GM12878 (cell line): ENCODE results near the gene SP4. TPM values are rescaled to one million over a fixed set of nuclear protein-coding genes. Genes with fewer than 3 reads are reported as not detected.

Experiments
- ATAC-seq: fragments of 200-7000 bp; cut with Tn5 transposase; 3 replicates; pipeline ENCODE4 v1.9.1; 2020; ENCODE audit warnings: mild to moderate bottlenecking, moderate library complexity
- BruUV-seq: library from RNA; stranded (reverse); fragments of 400-500 nt; replicated peaks from 2 replicates; lab custom pipeline; 2021; lab: Mats Ljungman, UMichigan
- CTCF ChIA-PET: fragments of 300-600 bp; sonication (Branson Sonifier 250); formaldehyde crosslinking; extraction: SDS; loops from one replicate; lab custom pipeline; 2021; ENCODE audit warnings: inconsistent platforms; lab: Yijun Ruan, JAX
- POLR2A ChIA-PET: fragments of 350-600 bp; formaldehyde crosslinking; extraction: SDS; loops from one replicate; lab custom pipeline; 2021; ENCODE audit warnings: inconsistent platforms; lab: Charles Lee
- RAD21 ChIA-PET: fragments of 300-600 bp; sonication (Branson Sonifier 250); formaldehyde crosslinking; loops from one replicate; lab custom pipeline; 2023; ENCODE audit warnings: antibody characterized with exemption; ENCODE audit not compliant: unreplicated experiment; lab: Charles Lee
- SMC1A ChIA-PET: fragments of 300-600 bp; sonication (Branson Sonifier 250); formaldehyde crosslinking; loops from one replicate; lab custom pipeline; 2023; ENCODE audit not compliant: unreplicated experiment, uncharacterized antibody; lab: Charles Lee
- DNase-seq: peaks from one replicate; pipeline ENCODE4 v3.0.0-alpha.2; 2011; ENCODE audit warnings: low read depth, low spot score
- FAIRE-seq: peaks from 3 replicates; lab custom pipeline; 2011; peaks lifted over from hg19 to GRCh38; lab: Jason Lieb, UNC
- H2AFZ ChIP-seq: 2 replicates; pipeline ENCODE4 v1.6.0; 2011; ENCODE audit warnings: low read depth, low read length, control low read depth; ENCODE audit not compliant: control insufficient read depth
- H3K27ac ChIP-seq: 2 replicates; pipeline ENCODE4 v1.5.1; 2011; ENCODE audit warnings: control low read depth; ENCODE audit not compliant: control insufficient read depth, insufficient read depth
- H3K27me3 ChIP-seq, 2 experiments: replicated peaks in 1 of 2; 2 replicates each; pipeline versions ENCODE4 v1.6.0 to v1.6.1; 2011; ENCODE audit warnings: low read length in 1 of 2; ENCODE audit not compliant: control insufficient read depth in 2 of 2, insufficient read depth in 2 of 2
- H3K36me3 ChIP-seq, 2 experiments: 2 replicates each; pipeline ENCODE4 v1.5.1; 2011; ENCODE audit warnings: low read length in 1 of 2; ENCODE audit not compliant: control insufficient read depth in 2 of 2, insufficient read depth in 2 of 2
- H3K4me1 ChIP-seq: 2 replicates; pipeline ENCODE4 v1.6.1; 2011; ENCODE audit warnings: mild to moderate bottlenecking, low read length, moderate library complexity, mixed read lengths; ENCODE audit not compliant: control insufficient read depth, insufficient read depth
- H3K4me2 ChIP-seq: 2 replicates; pipeline ENCODE4 v1.6.0; 2011; ENCODE audit warnings: control low read depth; ENCODE audit not compliant: control insufficient read depth, insufficient read depth
- H3K4me3 ChIP-seq: fragments of 200-600 bp; sonication (generic); 2 replicates; pipeline ENCODE4 v1.5.1; 2016
- H3K79me2 ChIP-seq: 2 replicates; pipeline ENCODE4 v1.6.0; 2011; ENCODE audit warnings: low read length; ENCODE audit not compliant: control insufficient read depth, insufficient read depth
- H3K9ac ChIP-seq: 2 replicates; pipeline ENCODE4 v1.8.0; 2011; ENCODE audit warnings: low read length, control low read depth, mixed read lengths; ENCODE audit not compliant: control insufficient read depth, insufficient read depth
- H3K9me3 ChIP-seq: replicated peaks from 3 replicates; pipeline ENCODE4 v1.5.1; 2011; ENCODE audit warnings: mild to moderate bottlenecking, low read length; ENCODE audit not compliant: control insufficient read depth, insufficient read depth
- H4K20me1 ChIP-seq: 2 replicates; pipeline ENCODE4 v1.6.0; 2011; ENCODE audit not compliant: control insufficient read depth, insufficient read depth
- ATF2 ChIP-seq: IDR thresholded peaks from 2 replicates; pipeline ENCODE4 v1.6.1; 2012; ENCODE audit warnings: low read length, inconsistent platforms
- GABPA ChIP-seq: IDR thresholded peaks from 2 replicates; pipeline ENCODE4 v1.6.1; 2014; ENCODE audit warnings: antibody characterized with exemption, low read depth, mild to moderate bottlenecking, inconsistent platforms
- SPI1 ChIP-seq: IDR thresholded peaks from 2 replicates; pipeline ENCODE4 v1.6.1; 2011; ENCODE audit warnings: low read depth, mild to moderate bottlenecking, low read length, moderate library complexity, borderline replicate concordance; ENCODE audit not compliant: insufficient read depth
- YY1 ChIP-seq: IDR thresholded peaks from 2 replicates; pipeline ENCODE4 v1.6.1; 2011; ENCODE audit warnings: low read depth, mild to moderate bottlenecking, low read length
- ZBTB33 ChIP-seq: fragments of 450-650 bp; IDR thresholded peaks from 2 replicates; pipeline ENCODE4 v1.6.1; 2017; ENCODE audit warnings: mild to moderate bottlenecking
- WGBS: methylation state at CpG from one replicate; pipeline ENCODE4 v1.1.6; 2016; ENCODE audit warnings: low lambda C conversion rate; ENCODE audit not compliant: insufficient replicate concordance, insufficient coverage; ENCODE audit errors: missing lambda C conversion rate; 5-methylcytosine and 5-hydroxymethylcytosine counted together
- in situ Hi-C: fragments of 300-500 bp; cut with MboI; formaldehyde crosslinking; loops from 9 replicates; pipeline ENCODE4 v1.14.3; 2018; ENCODE audit warnings: mixed read lengths
- intact Hi-C: fragments of 100-400 bp; cut with micrococcal nuclease; formaldehyde crosslinking; loops from one replicate; pipeline ENCODE4 v1.14.2; 2022; ENCODE audit not compliant: unreplicated experiment
- polyA plus RNA-seq, 11 experiments: library from polyadenylated mRNA; depleted of rRNA in 4 of 11; unstranded in 6 of 11; stranded (reverse) in 5 of 11; fragments of >200 nt; fragmentation: Nextera tagmentation in 4 of 11; fragmentation: Illumina TruSeq in 1 of 11; extraction: Ambion mirVana in 4 of 11; extraction: Trizol in 1 of 11; gene quantifications; 1 replicate in 1 of 11; 2 replicates in 10 of 11; pipeline versions ENCODE4 v1.2.1 to v1.2.3, GENCODE V29; 2011 to 2016; ENCODE audit warnings: inconsistent platforms in 2 of 11, missing spikeins in 2 of 11, low read depth in 1 of 11
- total RNA-seq, 4 experiments: library from RNA; depleted of rRNA in 3 of 4; stranded (reverse); fragments of >200 nt in 3 of 4; fragmentation: Illumina TruSeq in 1 of 4; extraction: Trizol in 1 of 4; gene quantifications; 2 replicates each; pipeline versions ENCODE4 v1.2.1 to v1.2.3, GENCODE V29; 2013 to 2021

The SP4 gene
- total and polyA plus RNA-seq, 10 of the 15 experiments (the other 5 are each of a cell fraction or from before 2014, with no cell fraction given), result 6.2 to 32.4 (median 16.1) TPM

DNA sequence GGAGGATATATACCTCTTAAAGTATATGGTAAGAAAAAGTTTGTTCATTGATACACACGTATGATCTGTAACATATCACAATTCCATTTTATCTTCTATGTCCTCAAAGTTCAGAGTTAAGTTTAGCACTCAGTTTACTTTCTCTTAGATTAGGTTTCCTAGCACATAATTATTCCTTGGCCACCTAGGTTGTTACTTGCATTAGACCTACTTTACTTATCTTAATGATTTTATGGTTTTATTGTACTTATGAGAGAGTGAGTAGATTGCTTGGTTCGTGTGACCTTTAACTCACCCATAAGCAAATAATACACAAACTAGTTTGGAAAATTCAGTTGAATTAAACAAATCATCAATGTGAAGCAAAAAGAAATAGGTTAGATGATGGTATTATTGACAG is 33.9 kb upstream of the SP4 start:
- intact Hi-C loops (no loop called here), in situ Hi-C loops (no loop called here)
- TF ChIP-seq YY1, result no peak
- H3K4me3 ChIP-seq, result no peak overlapping the region
- no TSS peak for BruUV-seq
- ChIA-PET POLR2A (no interaction called here), SMC1A (interaction anchor here (1.1 to 1.6 kb wide), 6 partner anchors 9 to 137 kb away, joined by 3 to 7 read pairs (median 4); no protein-coding TSS in a partner anchor), RAD21 (interaction anchor here (1.2 kb wide), 1 partner anchor 38 kb away, joined by 3 read pairs; no protein-coding TSS in a partner anchor), CTCF (no interaction called here)
- H3K4me2 ChIP-seq, result no peak overlapping the region
- H4K20me1 ChIP-seq, result no peaks in the 10 kb centered on the region
- WGBS, result 46% methylated on average over 2 of the region's 2 CpGs
- H3K4me1 ChIP-seq, result no peaks in the 10 kb centered on the region
- DNase-seq, result no peak
- no peak overlapping the region for H3K9ac ChIP-seq
- no peaks in the 10 kb centered on the region for H3K27me3 ChIP-seq
- H3K27ac ChIP-seq, result no peak overlapping the region
- no peak overlapping the region for H2AFZ ChIP-seq
- FAIRE-seq, result no peak
- ATAC-seq, result no peak
- H3K9me3 ChIP-seq, result no peaks in the 10 kb centered on the region
- H3K79me2 ChIP-seq, result no peaks in the 10 kb centered on the region
- H3K36me3 ChIP-seq, result no peaks in the 10 kb centered on the region

DNA sequence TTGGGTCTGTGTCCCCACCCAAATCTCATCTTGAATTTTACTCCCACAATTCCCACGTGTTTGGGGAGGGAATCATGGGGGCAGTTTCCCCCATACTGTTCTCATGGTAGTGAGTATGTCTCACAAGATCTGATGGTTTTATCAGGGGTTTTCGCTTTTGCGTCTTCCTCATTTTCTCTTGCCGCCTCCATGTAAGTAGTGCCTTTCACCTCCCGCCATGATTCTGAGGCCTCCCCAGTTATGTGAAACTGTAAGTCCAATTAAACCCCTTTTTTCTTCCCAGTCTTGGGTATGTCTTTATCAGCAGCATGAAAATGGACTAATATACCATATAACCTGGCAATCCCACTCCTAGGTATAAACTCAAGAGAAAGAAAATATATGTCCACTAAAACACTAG is 25.9 kb upstream of the SP4 start:
- H3K27ac ChIP-seq, result no peak overlapping the region
- H3K4me3 ChIP-seq, result no peak overlapping the region
- no peaks in the 10 kb centered on the region for H3K27me3 ChIP-seq
- ATAC-seq (no peak), FAIRE-seq (no peak), DNase-seq (no peak)
- H3K4me2 ChIP-seq, result no peak overlapping the region
- H3K9ac ChIP-seq, result no peak overlapping the region
- H3K79me2 ChIP-seq, result no peaks in the 10 kb centered on the region
- SMC1A ChIA-PET, result no interaction called here
- 61% methylated on average over 5 of the region's 5 CpGs for WGBS
- H3K36me3 ChIP-seq, result no peaks in the 10 kb centered on the region
- no peak overlapping the region for H2AFZ ChIP-seq
- RAD21 ChIA-PET, result no interaction called here
- no peaks in the 10 kb centered on the region for H4K20me1 ChIP-seq
- peak; percentile 83; the same call in 1 of the 2 replicates for TF ChIP-seq ZBTB33
- TF ChIP-seq GABPA, result no peak
- no peak for TF ChIP-seq SPI1
- no peak for TF ChIP-seq ATF2
- CTCF ChIA-PET, result no interaction called here
- in situ Hi-C loops (no loop called here), intact Hi-C loops (no loop called here)
- no TSS peak for BruUV-seq
- POLR2A ChIA-PET, result no interaction called here
- H3K9me3 ChIP-seq, result no peaks in the 10 kb centered on the region; the same call in 2 of the 3 replicates
- H3K4me1 ChIP-seq, result no peaks in the 10 kb centered on the region
